GM18499 (cell line): ENCODE results near the gene ADTRP.

Experiments
- ATAC-seq: cut with Tn5 transposase; IDR thresholded peaks from one replicate; pipeline ENCODE4 v1.9.1; 2021; ENCODE audit warnings: moderate number of reproducible peaks; ENCODE audit not compliant: insufficient read depth, unreplicated experiment

ADTRP gene

DNA sequence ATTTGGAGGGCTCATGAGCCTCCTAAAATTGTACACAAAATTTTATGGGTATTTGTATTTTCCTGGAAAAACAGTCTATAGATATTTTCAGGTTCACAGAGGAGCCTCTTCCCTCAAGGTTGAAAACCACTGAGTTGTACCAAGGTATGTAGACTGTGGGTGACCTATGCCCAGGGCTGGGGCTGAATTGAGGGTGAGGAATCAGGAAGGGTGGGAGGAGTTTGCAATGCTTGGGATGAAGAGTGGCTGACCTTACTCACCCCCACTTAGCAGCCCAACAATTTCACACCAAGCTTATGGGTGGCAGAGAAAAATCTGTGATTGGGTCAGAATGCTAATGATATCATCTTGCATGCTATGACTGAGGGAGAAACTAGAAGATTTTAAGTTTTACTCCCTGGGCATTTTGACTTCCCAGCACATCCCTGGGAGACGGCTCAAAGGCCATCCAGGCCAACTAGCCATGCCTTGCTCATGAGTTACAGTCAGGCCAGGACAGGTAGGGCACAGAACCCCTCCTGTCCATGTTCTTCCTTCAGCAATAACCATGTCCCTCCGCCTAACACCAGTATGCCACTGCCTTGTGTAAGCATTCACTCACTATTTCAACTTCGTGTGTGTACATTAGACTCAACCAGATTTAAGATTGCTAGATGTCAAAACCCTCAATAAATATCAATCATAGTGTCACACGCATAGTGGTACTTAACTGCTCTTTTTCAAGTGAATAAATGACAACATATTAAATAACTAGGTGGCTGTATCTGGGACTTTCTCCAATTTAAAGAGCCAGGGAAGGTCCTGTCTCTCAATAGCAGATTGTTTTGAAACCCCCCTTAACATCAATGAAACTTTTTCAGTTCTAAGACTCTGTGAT, 16.6 kb downstream of the ADTRP start:
- ATAC-seq: no peak

DNA sequence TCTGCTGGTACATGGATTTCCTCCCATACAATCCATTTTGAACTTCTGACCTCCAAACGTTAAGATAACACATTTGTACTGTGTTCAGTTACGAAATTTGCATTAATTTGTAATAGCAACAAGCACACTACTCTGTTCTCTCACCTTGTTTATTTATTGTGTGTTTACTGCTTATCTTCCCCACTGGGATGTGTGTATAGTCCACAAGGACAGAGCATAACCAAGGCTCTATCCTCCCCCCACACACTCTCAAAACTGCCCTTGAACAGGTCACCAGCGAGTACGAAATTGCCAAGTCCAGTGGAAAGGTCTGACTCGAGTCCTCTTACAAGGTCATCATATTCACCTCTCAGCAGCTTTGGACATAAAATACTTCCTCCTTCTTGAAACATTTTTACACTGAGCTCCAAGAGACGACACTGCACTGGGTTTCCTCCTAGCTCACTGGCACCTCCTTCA, 18.6 kb downstream of the ADTRP start:
- ATAC-seq: no peak

DNA sequence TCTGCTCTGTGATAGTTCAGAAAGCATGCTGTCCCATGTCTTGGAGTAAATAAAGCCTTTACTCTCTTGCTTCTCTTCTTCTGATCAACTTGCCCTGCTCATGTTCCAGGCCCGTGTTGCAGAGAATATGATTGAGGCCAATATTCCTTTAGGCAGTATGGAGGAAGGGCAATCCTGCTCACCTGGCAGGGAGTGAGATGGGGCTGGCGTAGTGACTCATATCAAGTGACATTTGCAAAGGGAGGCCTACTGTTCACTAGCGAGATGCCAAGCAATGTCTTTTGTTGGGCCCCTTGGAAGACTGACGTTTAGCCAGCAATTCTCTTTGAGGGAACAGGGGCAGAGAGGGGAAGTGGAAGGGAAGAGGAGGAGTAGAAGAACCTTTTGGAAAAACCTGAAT, 19.7 kb downstream of the ADTRP start:
- no peak for ATAC-seq

DNA sequence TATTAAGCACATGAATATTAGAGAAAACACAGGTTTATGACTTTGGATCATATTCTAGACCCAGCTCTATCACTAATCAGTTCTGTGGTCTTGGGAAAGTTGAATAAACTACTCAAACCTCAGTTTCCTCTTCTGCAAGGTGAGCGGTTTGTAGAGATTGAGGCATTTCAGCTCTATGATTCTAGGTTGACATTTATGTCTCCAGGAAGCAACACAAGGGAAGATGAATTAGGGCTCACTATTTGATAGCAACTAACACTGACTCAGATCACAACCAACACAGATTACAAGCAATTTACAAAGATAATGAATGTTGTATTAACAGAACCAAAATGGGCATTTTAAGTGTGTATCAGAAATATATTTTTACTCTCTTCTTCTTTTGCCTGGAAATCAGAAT, 21.9 kb downstream of the ADTRP start:
- ATAC-seq: no peak

DNA sequence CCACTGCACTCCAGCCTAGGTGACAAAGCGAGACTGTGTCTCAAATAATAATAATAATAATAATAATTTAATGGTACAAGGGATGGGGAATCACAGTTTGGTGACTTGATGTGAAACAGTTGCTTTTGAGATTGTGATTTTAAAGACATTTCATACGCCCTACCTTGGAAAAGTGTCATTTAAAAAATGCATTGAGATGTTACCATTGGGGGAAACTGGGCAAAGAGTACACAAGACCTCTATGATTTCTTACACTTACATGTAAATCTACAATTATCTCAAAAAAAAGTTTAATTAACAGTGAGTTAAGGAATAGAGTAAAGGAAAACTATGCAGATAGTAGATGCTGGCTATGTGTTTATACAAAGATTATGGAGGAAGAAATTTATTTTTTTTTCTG, 22.3 kb downstream of the ADTRP start:
- ATAC-seq: no peak

DNA sequence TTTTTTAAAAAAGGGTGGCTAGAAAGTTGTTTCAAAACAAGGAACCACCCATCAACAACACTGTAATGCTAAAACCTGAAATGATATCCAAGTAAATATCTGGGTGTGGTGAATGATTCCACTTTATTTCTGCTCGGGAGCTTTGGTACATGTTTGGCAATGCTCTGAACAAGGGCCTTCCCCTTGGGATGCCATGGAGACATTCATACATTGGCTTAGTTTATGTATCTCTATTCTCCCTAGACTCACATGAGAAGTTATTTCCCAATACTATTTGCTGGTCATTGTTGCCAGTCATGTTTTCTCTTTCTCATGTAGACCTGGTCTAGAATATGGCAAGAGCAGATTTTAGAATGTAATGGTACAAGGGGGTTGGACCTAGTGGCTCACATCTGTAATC, 22.9 kb downstream of the ADTRP start:
- no peak for ATAC-seq

DNA sequence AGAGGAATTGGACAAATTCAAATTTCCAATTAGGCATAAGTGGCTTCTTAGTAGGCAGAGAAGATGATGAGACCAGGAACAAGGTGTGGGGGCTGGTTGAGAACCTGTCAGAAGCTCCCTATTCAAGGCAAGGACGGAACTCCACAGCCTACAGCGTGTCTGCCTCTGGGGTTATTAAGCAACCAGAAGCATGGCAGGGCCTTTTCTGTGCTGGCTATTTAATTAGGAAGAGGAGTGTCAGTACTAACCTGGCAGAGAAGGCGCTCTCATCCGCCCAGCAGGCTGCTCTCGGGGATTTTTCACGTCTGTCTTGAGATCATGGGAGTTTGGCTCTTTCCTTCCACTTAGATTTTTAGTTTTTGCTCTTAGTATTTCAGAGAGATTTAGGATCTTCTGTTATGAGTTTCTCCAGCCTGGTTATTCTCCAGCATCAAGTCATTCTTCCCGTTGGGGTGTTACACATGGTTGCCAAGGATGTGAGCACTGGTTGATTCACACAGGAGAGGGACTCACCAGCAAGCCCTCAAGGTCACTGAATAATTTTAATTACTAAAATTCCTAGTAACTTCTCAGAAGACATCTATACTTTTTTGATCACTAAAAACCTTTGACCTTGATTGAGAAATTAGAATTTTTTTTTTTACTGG, 23.9 kb downstream of the ADTRP start:
- no peak for ATAC-seq

DNA sequence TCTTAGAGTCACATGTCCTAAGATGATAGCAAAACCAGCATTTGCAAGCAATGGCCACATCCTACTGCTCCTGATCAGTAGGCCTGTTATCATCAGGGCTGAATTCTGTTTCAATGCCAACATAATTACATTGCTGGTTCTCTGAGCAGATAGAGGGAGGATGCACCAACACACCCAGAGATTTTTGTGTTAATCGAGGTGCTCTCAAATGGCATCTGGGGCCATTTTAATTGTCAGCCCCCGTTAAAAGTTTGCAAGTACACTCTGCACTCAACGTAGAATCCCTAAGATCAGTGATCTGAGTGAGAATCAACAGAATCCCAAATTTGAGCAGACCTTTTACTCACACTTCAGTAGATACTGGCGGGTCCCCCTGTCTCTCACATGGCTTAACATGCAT, 24.8 kb downstream of the ADTRP start:
- ATAC-seq: no peak

DNA sequence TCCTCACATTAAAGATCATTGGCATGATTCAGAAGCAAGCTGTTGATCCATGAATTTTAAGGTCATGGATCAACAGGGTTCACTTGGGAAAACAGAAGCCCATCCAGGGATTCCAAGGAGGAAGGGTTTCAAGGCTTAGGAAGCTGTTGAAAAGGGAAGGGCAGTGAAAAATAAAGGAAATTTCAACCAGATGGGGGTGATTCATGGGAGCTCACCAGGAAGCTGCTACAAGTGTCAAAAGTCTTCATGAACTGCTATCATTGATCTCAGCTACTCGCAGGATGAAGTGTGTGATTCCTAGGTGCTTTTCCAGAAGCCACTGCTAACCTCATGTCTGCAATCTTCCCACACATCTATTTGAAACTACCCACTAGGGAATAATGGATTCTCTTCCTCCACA, 26.2 kb downstream of the ADTRP start:
- ATAC-seq: no peak

DNA sequence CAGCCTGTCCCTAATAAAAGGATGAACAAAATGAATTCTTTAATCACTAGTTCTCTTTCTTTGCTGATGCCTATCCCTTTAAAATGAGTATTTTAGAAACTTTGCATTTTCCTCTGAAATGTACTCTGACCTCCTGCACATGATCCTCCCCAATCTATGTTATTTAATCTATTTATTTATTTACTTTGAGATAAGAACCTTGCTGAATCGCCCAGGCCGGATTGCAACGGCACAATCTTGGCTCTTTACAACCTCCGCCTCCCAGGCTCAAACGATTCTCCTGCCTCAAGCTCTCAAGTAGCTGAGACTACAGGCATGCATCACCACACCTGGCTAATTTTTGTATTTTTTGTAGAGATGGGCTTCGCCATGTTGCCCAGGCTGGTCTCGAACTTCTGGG, 27.9 kb downstream of the ADTRP start:
- no peak for ATAC-seq

DNA sequence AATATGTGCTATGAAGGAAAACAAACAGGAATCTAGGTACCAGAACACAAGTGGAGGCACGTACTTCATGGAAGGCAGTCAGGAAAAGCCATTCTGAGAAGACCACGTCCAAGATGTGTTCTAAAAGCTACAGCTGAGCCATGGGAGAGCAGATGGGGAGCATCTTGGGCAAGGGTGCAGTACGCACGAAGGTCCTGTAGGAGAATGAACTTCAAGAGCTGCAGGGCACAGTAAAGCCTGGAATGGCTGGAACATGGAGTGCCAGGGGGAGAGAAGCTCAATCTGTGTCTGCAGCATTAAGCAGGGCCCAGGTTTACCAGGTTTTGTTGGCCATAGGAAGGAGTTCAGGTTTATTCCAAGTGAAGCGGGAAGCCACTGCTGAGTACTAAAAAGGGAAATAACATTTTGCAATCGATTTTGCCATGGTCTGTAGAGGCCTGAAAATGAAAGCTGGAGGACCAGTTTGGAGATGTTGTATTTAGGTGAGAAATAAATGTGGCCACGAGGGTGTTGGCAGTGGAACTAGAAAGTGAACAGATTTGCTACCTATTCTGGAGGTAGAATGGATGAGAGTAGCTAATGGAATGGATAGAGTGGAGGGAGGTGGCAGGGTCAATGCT, 29.9 kb downstream of the ADTRP start:
- no peak for ATAC-seq

DNA sequence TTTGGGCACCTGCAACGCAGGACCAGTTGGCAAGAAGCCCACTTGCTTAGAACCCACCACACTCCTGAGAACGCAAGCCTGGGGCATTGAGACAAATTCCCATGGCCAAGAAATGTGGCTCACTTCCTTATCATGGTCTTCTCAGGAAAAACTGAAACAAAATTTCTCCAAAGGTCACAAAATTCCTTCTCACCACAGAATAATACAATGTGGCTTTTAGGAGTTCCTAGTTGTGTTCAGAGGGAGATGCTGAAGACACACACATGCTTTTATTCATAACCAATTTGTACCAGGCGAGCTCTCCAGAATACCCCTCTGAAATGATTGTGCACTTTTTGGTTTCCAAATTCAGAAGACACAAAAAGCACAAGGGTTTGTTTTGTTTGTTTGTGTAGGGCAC, 31.6 kb downstream of the ADTRP start:
- ATAC-seq: no peak

DNA sequence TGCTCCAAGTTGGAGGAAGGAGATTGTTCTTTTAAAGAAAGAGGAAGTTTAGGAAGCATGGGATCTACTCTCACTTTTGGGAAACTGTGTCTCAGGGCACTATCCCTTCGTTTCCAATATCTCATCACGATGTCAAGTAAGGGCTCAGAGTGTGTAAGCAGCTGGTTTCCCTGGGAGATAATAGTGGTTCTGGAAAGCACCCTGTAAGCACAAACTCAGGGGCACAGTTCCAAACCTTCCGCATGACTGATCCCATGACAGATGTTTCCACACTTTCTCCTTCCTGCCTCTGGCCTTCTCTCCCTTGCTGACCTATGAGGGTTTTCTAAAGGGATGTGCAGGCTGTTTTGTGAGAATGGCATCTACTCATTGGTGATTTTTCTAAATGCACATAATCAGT, 33.9 kb downstream of the ADTRP start:
- no peak for ATAC-seq

DNA sequence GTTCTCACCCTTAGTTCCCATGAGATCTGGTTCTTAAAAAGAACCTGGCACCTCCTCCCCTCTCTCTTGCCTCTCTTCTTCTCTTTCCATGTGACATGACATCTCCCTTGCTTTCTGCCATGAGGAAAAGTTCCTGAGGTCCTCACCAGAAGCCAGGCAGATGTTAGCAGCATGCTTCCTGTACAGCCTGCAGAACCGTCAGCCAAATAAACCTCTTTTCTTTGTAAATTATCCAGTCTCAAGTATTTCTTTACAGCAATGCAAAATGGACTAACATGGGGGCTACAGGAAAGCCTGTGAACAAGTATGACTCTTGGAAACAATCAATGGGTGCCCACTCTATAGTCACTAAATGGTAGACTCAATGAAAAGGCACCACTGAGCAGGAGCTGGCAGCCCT, 34.5 kb downstream of the ADTRP start:
- no peak for ATAC-seq

DNA sequence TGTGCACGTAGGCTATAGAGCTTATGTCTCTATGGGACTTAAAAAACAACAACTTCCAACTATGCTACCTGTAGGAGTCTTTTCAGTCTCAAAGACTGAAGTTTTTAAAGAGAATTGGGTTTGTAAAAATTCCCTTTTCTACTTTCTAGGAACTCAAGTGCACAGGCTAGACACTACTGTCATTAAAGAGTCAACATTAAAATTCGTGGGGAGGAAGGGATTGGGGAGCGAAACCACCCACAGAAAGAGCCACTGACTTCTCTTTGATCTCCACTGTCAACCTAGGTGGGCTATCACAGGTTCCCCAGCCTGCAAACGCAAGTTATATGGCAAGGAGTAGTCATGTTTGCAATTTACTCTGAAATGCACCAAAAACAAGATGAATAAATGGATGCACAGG, 37.7 kb downstream of the ADTRP start:
- ATAC-seq: no peak

DNA sequence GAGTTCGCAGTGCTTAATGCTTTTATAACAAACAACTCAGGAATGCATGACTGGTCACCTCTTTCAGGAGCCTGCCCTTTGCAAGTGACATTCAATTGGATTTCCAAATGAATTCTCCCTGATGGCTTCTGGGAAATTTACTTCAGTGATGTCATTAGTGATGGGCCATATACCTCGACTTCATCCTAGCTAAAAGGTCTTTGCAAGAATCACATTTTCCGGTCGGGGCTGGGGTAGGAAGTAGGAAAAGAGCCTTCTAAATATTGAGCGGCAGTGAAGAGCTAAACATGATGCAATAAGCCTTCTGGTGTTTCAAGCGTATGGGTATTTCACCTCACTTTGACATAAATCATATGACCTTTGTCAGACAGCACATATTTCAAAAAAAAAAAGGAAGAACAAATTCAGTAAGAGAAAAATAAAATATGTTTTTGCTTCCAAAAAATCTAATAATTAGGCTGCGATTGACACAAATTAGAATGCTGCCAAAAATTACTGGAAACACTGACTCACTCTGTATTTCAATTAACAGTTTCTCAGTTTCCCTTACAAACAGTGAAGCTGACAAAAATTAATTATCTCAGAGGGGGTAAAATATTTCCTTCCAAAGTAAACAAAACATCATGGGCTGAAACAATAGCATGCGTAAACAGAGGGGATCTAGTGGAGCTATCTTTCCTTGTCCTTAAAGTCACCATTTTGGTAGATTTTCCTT, 39.8 kb downstream of the ADTRP start:
- ATAC-seq: no peak

DNA sequence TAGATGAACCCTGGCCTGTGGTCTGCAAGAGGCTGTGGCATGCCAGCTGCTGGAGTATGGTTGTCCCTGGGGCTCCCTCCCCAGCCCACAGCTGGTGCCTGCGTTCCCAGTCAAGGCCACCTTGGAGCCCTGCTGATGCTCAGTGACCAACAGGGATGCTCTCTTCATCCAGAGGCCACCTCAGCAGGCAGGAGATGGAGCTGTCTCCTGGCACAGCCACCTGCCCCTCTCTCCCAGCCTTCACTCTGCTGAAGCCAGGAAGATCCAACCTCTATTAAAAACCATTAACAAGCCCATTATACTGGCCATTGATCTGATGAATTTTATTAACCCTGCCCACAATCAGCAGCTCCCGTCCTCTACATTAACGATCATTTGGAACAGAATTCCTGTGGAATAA, 40.4 kb downstream of the ADTRP start:
- ATAC-seq: no peak

DNA sequence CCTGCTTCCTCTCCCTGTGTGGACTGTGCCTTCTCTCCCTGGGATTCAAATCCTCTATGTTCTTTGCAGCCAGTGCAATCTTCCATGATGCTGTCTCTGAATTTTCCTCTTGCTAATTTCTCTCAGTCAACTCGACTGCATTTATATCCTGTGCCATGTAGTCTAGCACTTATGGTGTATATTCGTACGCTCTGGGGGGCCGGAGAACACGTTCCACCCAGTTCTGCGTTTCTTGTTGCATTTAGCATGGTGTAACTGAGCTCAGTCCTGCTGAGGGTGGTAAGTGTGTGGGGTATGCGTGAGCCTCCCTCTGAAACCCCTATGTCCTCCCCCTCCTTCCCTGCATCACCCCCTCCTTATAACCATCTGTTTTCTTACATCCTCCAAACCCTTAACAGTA, 42.0 kb downstream of the ADTRP start:
- ATAC-seq: no peak

DNA sequence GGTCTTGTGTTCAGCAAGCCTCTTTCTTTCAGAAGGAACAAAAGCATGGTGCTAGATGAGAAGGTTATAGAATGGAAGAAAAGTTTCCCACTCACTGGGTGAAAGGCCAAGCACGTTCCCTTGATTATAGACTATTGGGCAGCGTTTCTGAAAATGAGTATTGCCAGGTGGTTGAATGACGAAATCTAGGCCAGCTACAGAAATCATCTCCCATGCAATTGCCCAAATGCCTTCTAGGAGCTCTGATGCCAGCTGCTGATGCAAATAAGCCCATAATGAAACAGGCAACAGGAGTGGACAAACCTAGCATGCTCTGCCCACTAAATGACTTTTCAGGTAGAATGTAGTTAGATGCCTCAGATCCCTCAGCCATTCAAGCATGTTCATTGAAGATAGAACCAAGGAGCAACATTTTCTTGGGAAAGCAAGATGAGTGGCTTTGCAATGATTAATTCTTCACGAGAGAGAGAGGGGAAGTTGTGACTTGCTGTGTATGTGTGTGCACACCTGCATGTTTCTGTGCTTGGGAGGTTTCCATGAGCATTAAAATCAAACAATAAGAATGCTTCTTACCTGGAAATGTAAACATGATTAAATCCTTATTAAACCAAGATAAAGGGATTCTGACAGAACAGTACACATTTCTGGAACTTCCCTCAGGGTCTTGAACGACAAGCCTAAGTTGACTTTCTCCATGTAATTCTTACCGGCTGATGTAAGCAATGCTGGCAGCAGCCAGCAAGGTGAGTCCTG, 43.6 kb downstream of the ADTRP start:
- no peak for ATAC-seq

DNA sequence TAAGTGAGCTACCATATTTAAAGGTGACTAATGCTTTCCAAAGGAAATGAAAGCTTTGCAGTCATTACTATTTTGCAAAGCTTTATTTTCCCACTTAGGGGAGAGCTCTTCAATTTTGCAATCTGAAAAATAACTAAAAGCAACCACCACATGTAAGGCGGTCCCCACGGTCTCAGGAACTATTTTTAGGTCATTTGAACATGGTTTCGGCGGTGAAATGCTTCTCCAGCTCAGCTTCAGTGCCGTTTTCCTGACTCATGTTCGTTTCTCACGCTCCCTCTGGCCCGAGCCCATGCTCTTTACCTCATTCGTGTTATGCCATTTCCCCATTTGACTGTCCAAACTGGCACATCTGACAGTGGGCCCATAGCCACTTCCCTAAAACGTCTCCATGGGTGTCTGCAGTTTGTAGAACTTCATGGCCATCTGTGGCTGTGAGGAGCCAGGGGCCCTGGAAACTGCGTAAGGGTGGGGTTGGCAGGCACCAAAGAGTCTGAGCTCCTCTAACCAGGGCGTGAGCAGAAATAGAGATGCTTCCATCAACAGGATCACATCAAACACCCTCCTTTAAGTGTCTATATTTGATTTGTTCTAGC, 46.5 kb downstream of the ADTRP start:
- peak; percentile 59 for ATAC-seq
